ENCODE measurements around the gene GLI3. TPM values are rescaled to one million over a fixed set of nuclear protein-coding genes. Genes with fewer than 3 reads are reported as not detected.
"Not testable (repeated sequence)": the region's sequence is repeated elsewhere in the genome, so short reads cannot be mapped to it uniquely, and the experiment has no call there.

Gene GLI3
- total and polyA plus RNA-seq, 2 experiments from 2014 or later = 15.2 to 27.9 TPM

- peaks cover 19% of the 10 kb centered on the region for H3K4me1 ChIP-seq (ENCODE audit: low read depth)
- H3K27me3 ChIP-seq = no peaks in the 10 kb centered on the region
- no peak overlapping the region for H3K4me3 ChIP-seq
- no peaks in the 10 kb centered on the region for H3K36me3 ChIP-seq
- no peak for TF ChIP-seq CTCF (IDR thresholded peaks at IDR 0.05; ENCODE audit: low read depth, low read length)
- no peak for DNase-seq (ENCODE audit: low read depth in 1 of 2, low spot score in 1 of 2)
- no peaks in the 10 kb centered on the region for H3K9me3 ChIP-seq (ENCODE audit: low read depth)
- peak overlapping the region; percentile 29 for H3K27ac ChIP-seq
These were observed 23.9 kb downstream of the GLI3 start for GRCh38 chr7:42213093-42213492.

GRCh38 chr7:42212541-42213090 lies 24.4 kb downstream of the GLI3 start:
- no peaks in the 10 kb centered on the region for H3K27me3 ChIP-seq
- no peaks in the 10 kb centered on the region for H3K36me3 ChIP-seq
- DNase-seq (ENCODE audit: low read depth in 1 of 2, low spot score in 1 of 2) = no peak
- H3K4me1 ChIP-seq (ENCODE audit: low read depth) = peaks cover 19% of the 10 kb centered on the region
- TF ChIP-seq CTCF (IDR thresholded peaks at IDR 0.05; ENCODE audit: low read depth, low read length) = no peak
- H3K9me3 ChIP-seq (ENCODE audit: low read depth) = no peaks in the 10 kb centered on the region
- H3K27ac ChIP-seq = no peak overlapping the region
- no peak overlapping the region for H3K4me3 ChIP-seq

- peaks cover 19% of the 10 kb centered on the region for H3K4me1 ChIP-seq (ENCODE audit: low read depth)
- no peaks in the 10 kb centered on the region for H3K36me3 ChIP-seq
- no peak for TF ChIP-seq CTCF (IDR thresholded peaks at IDR 0.05; ENCODE audit: low read depth, low read length)
- H3K27me3 ChIP-seq = no peaks in the 10 kb centered on the region
- H3K27ac ChIP-seq = no peak overlapping the region
- H3K4me3 ChIP-seq = no peak overlapping the region
- H3K9me3 ChIP-seq (ENCODE audit: low read depth) = no peaks in the 10 kb centered on the region
- DNase-seq (ENCODE audit: low read depth in 1 of 2, low spot score in 1 of 2) = no peak
These were observed 25.1 kb downstream of the GLI3 start for GRCh38 chr7:42211938-42212337.

DNA sequence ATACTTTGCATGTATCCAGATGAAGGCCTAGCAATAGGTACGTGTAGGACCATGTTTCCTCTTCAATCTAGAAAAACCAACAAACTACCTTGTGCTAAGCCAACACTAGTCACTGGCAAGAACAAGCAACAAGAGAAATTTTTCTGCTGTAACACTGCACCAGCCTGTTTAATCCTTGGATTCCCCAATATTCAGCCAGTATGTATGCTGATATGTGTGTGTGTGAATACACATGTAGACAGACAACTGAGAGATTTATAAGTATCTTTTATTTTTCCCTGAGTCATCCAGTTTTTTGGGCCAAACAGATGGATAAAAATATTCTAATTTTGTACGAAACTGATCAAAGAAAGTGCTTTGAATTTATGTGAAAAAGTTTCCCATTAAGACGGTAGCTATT lies 26.2 kb downstream of the GLI3 start:
- Histone ChIP-seq H3K4me3 (no peak overlapping the region), H3K27me3 (no peaks in the 10 kb centered on the region), H3K9me3 (ENCODE audit: low read depth) (no peaks in the 10 kb centered on the region), H3K36me3 (no peaks in the 10 kb centered on the region), H3K4me1 (ENCODE audit: low read depth) (peaks cover 19% of the 10 kb centered on the region), H3K27ac (no peak overlapping the region)
- no peak for DNase-seq (ENCODE audit: low read depth in 1 of 2, low spot score in 1 of 2)
- TF ChIP-seq CTCF (IDR thresholded peaks at IDR 0.05; ENCODE audit: low read depth, low read length) = no peak

GRCh38 chr7:42210333-42210732 lies 26.7 kb downstream of the GLI3 start:
- TF ChIP-seq CTCF (IDR thresholded peaks at IDR 0.05; ENCODE audit: low read depth, low read length) = no peak
- Histone ChIP-seq H3K4me1 (ENCODE audit: low read depth) (peaks cover 19% of the 10 kb centered on the region), H3K4me3 (no peak overlapping the region), H3K27me3 (no peaks in the 10 kb centered on the region), H3K27ac (no peak overlapping the region), H3K36me3 (no peaks in the 10 kb centered on the region), H3K9me3 (ENCODE audit: low read depth) (no peaks in the 10 kb centered on the region)
- DNase-seq (ENCODE audit: low read depth in 1 of 2, low spot score in 1 of 2) = no peak

DNA sequence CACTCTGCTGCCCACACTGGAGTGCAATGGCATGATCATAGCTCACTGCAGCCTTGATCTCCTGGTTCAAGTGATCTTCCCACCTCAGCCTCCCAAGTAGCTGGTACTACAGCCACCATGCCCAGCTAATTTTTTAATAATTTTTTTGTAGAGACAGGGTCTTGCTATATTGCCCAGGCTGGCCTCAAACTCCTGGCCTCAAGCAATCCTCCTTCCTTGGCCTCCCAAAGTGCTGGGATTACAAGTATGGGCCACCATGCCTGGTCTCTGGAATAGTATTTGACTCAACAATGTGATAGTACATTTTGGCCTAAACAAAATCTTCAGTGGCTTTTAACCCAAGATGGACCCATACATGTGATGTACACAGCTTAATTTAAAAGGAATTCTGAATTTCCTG lies 27.9 kb downstream of the GLI3 start:
- not testable (repeated sequence) for H3K27me3 ChIP-seq; H3K9me3 ChIP-seq (ENCODE audit: low read depth); DNase-seq (ENCODE audit: low read depth in 1 of 2, low spot score in 1 of 2); H3K4me3 ChIP-seq; H3K36me3 ChIP-seq; H3K27ac ChIP-seq
- peaks cover 15% of the 10 kb centered on the region for H3K4me1 ChIP-seq (ENCODE audit: low read depth)
